HG02588 (cell line): Measurements from ENCODE around the gene FAM149A.

Source experiments
- ATAC-seq: cut with Tn5 transposase; IDR thresholded peaks from one replicate; pipeline ENCODE4 v1.9.1; 2021; ENCODE audit warnings: mild to moderate bottlenecking, moderate library complexity; ENCODE audit not compliant: unreplicated experiment

The FAM149A gene

GRCh38 chr4:186151499-186151898 is 47.0 kb downstream of the FAM149A start:
- ATAC-seq, result no peak

GRCh38 chr4:186158021-186158813 is 53.7 kb downstream of the FAM149A start:
- ATAC-seq, result no peak

GRCh38 chr4:186158966-186159365 is 54.5 kb downstream of the FAM149A start:
- no peak for ATAC-seq

GRCh38 chr4:186159613-186160012 is 55.1 kb downstream of the FAM149A start:
- no peak for ATAC-seq

GRCh38 chr4:186161138-186161537 is 56.6 kb downstream of the FAM149A start:
- peak; percentile 93 for ATAC-seq

- ATAC-seq, result no peak
Measured at GRCh38 chr4:186166852-186167512, 62.5 kb downstream of the FAM149A start.

- no peak for ATAC-seq
Measured at GRCh38 chr4:186167605-186168004, 63.1 kb downstream of the FAM149A start.

- no peak for ATAC-seq
Measured at GRCh38 chr4:186168750-186169149, 64.2 kb downstream of the FAM149A start.

GRCh38 chr4:186169333-186169944 is 64.9 kb downstream of the FAM149A start:
- ATAC-seq, result no peak

- ATAC-seq, result no peak
Measured at GRCh38 chr4:186169945-186170802, 65.7 kb downstream of the FAM149A start.

GRCh38 chr4:186170966-186171365 is 66.5 kb downstream of the FAM149A start:
- ATAC-seq, result no peak

- ATAC-seq, result no peak
Measured at GRCh38 chr4:186172546-186172945, 68.0 kb downstream of the FAM149A start.

- ATAC-seq, result no peak
Measured at GRCh38 chr4:186188107-186188506, 83.6 kb downstream of the FAM149A start.

- no peak for ATAC-seq
Measured at GRCh38 chr4:186189656-186190055, 85.2 kb downstream of the FAM149A start.

- ATAC-seq, result peak; percentile 31
Measured at GRCh38 chr4:186190581-186191199, 86.2 kb downstream of the FAM149A start.

- ATAC-seq, result peak; percentile 87
Measured at GRCh38 chr4:186191200-186192065, 86.9 kb downstream of the FAM149A start, which contains the start of gene CYP4V2. Gene CYP4V2 (plus strand): TSS chr4:186191567. CDS start chr4:186191824, 257 bp downstream.

- ATAC-seq, result peak; percentile 11
Measured at GRCh38 chr4:186192066-186192612, 87.6 kb downstream of the FAM149A start.

- no peak for ATAC-seq
Measured at GRCh38 chr4:186193851-186194250, 89.3 kb downstream of the FAM149A start.

GRCh38 chr4:186196063-186196462 is 91.6 kb downstream of the FAM149A start:
- ATAC-seq, result no peak
